HG03064 (cell line): Measurements from ENCODE around the gene ILF2.
A peak's percentile ranks its signal among the peaks of the same experiment; 100 is the strongest.
"Not testable (repeated sequence)": the region's sequence is repeated elsewhere in the genome, so short reads cannot be mapped to it uniquely, and the experiment has no call there.

ENCODE experiments used
- ATAC-seq: cut with Tn5 transposase; IDR thresholded peaks from one replicate; pipeline ENCODE4 v1.9.1; 2021; ENCODE audit warnings: low read depth; ENCODE audit not compliant: unreplicated experiment

The ILF2 gene

GRCh38 chr1:153679337-153680119 lies 8.7 kb upstream of the ILF2 start:
- no peak for ATAC-seq

- ATAC-seq: no peak
Measured at GRCh38 chr1:153678519-153679336, 7.9 kb upstream of the ILF2 start, which contains the start of gene NPR1. Gene NPR1, plus strand, starts transcription at chr1:153678688. Its CDS starts 421 bp downstream, at chr1:153679109.

GRCh38 chr1:153677718-153678518 lies 7.1 kb upstream of the ILF2 start:
- ATAC-seq: no peak

- no peak for ATAC-seq
Measured at GRCh38 chr1:153673511-153673910, 2.7 kb upstream of the ILF2 start.

GRCh38 chr1:153671628-153672353 lies 998 bp upstream of the ILF2 start:
- peak; percentile 29 for ATAC-seq

GRCh38 chr1:153670257-153670858 lies 435 bp downstream of the ILF2 start:
- ATAC-seq: no peak

GRCh38 chr1:153669606-153670005 lies 1.2 kb downstream of the ILF2 start:
- no peak for ATAC-seq

- ATAC-seq: not testable (repeated sequence)
Measured at GRCh38 chr1:153668672-153669071, 2.1 kb downstream of the ILF2 start.

- no peak for ATAC-seq
Measured at GRCh38 chr1:153667439-153667838, 3.4 kb downstream of the ILF2 start.

GRCh38 chr1:153663211-153663610 lies 7.6 kb downstream of the ILF2 start:
- no peak for ATAC-seq

- no peak for ATAC-seq
Measured at GRCh38 chr1:153662269-153662668, 8.5 kb downstream of the ILF2 start.

GRCh38 chr1:153661111-153661708 lies 9.6 kb downstream of the ILF2 start:
- ATAC-seq: no peak

GRCh38 chr1:153659656-153660055 lies 11.1 kb downstream of the ILF2 start:
- no peak for ATAC-seq

GRCh38 chr1:153659175-153659534 lies 11.6 kb downstream of the ILF2 start:
- ATAC-seq: no peak

GRCh38 chr1:153658400-153659174 lies 12.2 kb downstream of the ILF2 start, which contains the start of gene SNAPIN:
Gene SNAPIN, plus strand, starts transcription at chr1:153658703. Its CDS starts 41 bp downstream, at chr1:153658744.
- peak; percentile 91 for ATAC-seq

GRCh38 chr1:153655333-153655732 lies 15.5 kb downstream of the ILF2 start:
- no peak for ATAC-seq

- ATAC-seq: no peak
Measured at GRCh38 chr1:153652805-153653500, 17.8 kb downstream of the ILF2 start.

- ATAC-seq: no peak
Measured at GRCh38 chr1:153651771-153652170, 19.0 kb downstream of the ILF2 start.
